ENCODE data around the gene SKP1.

The SKP1 gene

DNA sequence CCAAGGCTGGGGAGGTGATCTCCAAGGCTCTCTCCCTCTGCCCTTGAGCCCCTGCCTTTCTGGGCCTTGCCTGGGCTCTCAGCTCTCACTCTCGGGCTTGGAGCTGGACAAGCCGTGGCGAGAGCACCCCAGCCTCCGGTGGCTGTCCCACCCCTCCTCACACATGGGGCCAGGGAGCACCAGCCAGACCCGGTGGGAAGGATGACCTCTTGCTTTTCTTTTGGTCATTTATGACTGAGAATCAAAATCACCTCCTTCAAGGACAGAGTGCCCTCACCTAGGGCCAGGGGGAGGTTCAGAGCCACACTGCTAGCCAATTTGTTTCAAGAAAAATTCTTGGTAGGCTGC, 48.1 kb downstream of the SKP1 start:
- no peak for DNase-seq

DNA sequence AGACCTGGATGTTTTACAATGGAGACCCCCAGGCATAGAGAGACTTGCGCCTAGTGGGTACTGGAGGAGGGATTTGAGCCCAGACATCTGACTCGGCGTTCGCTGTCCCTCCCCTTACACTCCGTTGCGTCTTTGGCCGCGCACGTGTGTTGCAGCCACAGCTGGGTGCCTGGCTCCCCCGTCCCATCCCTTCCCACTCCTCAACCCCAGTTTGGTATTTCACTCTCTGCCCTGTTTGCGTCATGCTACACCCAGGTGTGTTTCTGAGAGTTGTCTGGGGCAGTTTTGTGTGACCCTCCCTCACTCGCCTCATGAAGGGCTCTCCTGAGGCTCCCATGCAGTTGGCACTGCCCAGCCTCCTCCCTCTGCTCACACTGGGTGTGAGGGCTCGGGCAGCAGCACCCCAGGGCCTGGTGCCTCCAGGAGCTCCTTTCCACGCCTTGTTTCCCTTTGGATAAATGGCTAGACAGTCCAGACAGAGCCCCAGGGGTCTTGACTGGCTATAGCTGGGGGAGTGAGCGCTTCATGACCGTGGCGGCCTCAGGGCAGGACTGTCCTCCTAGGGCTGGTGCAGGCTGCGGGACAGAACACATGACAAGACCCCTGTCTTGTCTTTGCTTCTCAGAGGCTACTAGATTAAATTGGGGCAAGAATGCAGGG, 48.6 kb downstream of the SKP1 start:
- no peak for DNase-seq

DNA sequence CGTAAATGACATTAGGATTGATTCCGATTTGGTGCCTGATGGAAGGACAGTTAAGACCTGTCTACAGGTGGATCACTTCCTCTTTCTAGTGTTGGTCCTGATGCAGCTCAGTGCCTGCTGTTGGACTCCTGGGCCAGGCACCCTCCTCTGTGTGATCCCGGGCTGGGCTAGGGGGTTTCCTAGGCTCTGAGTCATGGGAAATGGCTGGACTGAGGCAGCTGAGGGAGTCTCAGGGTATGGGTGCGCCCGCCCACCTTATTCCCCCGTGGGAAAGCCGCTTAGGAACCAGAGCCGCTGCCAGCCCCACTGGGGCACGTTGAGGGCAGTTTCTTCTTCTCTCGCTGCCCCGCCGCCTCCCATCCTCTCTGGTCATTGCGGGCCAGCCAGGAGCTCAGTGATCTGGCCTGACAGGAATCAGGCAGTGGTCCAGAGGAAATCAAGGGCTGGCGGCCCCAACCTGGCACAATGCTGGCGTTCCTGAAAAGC, 49.3 kb downstream of the SKP1 start:
- peak; percentile 17 for DNase-seq

DNA sequence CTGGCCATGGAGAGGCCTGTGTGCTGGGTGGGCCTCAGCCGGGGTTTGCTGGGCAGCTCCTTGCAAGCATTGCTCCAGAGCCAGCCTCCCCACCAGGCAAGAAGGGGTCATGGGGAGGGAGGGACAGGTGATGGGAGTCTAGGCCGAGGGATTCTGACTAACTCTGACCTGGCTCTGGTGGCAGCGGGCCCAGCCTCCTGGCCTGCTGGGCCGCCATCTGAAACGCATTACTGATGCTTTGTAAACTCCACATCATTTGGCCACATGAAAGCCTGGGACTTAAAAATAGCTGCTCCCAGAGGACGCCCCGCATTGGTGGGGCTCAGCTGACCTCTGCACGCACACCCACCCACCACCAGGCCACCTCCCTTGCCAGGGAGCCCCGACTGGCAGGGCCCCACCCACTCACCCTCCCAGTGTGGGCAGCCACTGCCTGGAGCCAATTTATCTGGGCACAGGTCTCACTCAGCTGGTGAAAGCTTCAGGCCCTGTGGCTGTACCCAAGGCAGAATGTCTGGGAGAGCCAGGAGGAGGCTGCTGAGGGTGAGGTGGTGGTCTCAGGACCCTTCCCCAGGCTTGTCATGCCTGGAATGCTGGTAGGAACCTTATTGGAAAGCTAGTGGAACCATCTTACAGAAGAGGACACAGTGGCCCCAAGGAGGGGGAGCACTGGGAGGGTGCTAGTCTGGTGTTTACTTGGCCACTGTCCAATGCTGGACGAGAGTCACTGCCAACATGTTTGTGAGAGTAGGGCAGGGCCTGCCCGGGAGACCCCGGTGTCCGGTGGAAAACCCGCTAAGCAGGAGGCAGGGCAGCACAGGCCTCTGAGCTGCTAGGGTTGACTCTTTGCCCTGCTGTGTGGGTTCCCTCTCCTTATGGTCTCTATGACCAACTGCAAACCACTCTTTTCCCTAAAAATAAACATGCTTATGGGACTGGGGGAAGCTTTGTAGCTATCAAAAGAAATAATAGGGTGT, 51.4 kb downstream of the SKP1 start:
- DNase-seq: peak; percentile 87

DNA sequence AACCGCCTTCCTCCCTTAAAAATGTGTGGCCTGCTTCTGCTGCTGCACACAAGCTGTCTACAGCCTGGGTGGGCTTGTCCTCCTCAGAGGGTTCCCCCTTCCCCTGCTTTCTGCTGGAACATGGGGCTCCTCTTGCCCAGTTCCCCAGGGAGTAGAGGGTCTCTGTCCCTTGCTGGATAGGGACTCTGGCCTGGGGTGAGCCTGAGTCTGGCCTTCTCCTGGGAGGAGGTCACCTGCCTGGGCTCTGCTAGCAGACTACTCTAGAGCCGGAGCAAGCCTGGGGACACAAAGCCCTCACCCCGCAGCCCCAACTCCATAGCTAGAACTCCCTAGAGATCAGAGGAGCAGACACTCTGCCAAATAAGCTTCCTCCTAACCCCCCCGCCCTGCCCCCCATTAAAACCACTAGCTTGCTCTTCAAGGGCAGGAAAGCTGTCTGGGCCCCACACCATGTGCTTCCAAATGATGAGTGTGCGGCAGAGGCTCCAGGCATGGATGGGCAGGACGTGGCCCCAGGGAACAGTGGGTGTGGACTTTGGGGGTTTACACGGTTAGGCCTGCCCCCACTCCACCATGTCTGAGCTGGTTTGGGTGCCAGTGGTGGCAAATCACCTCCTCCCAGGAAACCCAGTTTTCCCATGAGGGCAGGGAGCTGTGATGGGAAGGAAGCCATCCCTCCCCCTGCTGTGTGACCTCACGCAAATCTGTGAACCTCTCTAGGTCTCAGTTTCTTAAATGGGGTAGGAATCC, 52.3 kb downstream of the SKP1 start:
- peak; percentile 79 for DNase-seq

DNA sequence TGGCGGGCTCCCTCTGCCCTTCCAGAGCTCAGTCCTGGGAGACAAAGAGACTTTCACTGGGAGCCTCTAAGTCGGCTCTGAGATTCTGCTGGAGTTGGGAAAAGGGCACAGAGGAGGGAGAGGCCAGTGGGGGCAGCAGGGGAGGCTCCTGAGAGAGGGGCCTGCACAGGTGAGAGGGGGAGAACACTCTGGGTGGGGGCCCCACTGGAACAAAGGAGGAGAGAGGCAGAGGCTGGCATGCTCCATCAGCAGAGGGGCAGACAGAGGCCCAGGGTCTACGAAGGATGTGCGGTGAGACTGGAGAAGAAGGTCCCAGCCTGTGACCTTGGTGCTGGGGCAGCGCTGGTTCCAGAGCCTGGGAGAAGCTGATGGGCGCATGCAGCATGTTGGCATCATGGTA, 53.4 kb downstream of the SKP1 start:
- no peak for DNase-seq

DNA sequence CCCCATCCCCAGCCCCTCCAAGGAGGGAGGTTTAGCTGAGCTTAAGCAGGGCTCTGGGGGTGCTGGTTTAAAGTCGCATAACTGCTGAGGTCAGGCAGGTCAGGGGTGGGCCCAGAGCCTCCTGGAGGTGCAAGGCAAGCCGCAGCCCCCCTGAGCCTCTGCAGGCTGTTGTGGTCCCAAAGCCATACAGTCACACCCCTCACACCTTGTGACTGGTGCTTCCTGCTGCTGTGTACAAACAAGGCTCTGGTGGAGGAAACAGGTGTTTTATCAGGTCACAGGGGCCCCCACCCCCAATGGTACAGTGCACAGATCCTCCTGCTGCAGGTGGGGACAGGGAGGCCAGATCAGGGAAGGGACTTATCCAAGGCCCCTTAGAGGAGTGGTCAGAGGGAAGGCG, 54.2 kb downstream of the SKP1 start:
- no peak for DNase-seq

DNA sequence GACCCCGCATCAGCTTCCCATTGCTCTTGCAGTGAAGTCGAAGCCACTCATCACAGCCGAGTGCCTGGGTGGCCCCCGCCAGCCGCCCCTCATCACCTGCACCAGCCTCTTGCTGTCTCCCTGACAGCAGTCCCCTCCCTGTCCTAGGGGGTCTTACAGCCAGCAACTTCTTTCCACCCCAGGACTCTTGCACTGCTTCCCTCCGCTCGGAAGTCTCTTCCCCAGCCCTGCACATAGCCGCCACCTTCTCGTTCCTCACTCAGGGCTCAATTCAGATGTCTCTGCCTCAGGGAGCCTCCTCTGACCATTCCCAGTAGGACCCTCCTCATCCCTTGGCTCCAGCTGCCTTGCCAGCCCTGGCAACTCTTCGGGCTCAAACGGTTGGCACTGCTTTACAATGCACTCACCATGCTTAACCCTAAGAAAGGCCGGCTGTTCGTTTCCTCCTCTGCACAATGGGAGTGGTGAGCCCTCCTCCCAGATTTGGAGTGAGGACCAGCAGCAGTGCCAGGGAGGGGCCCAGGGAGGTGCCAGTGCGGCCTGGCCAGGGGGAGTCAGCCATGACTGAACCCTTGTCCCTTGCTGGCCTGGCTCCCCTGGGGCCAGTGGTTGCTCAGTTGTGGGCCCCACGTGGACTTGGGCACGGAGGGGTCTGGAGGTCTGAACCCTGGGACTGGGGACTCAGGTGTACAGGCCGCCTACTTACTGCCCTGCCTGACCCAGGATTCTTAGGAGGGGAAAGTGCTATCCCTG, 56.2 kb downstream of the SKP1 start:
- DNase-seq: no peak

DNA sequence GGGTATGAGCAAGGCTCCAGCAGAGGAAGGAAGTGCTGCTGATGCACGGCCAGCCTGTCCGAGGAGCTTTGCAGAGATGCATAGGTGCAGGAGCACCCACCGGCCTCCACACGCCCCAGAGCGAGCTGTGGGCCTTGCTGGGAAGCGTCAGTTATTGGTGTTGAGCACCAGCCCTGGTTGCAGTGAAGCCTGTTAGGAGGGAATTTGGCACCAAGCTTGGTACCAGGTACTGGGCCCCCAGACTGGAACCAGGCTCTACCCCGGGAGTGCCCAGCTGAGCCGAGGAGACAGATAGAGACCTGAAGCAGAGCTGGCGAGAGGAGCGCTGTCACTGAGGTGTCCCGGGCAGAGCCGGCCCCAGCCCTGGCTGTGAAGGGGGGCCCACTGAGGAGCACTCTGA, 57.0 kb downstream of the SKP1 start:
- DNase-seq: no peak

DNA sequence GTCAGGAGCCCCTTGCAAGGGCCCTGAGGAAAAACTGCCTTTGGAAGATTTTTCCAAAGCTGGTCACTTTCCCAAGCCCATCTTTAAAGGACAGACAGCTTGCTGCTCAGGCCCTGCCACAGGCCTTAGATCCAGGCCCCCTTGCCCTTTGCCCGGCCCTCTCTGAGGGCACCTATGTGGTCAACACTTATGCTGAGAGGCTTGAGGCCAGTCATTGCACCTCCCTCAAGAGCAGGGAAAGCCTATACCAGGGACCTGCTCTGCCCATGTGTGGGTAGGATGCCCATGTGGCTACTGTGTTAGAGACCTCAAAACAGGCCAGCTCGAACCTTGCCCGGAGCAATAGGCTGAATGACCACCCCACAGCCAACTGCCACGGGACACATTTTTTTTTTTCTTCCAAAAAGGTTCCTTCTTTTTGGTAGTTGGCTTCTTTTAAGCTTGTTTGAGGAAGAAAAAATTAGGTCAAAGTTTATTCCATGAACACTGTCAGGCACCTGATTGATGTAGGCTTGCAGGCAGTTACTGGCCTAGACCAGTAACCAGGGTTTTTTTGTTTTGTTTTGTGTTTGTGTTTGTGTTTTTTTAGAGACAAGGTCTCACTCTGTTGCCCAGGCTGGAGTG, 58.4 kb downstream of the SKP1 start:
- no peak for DNase-seq

DNA sequence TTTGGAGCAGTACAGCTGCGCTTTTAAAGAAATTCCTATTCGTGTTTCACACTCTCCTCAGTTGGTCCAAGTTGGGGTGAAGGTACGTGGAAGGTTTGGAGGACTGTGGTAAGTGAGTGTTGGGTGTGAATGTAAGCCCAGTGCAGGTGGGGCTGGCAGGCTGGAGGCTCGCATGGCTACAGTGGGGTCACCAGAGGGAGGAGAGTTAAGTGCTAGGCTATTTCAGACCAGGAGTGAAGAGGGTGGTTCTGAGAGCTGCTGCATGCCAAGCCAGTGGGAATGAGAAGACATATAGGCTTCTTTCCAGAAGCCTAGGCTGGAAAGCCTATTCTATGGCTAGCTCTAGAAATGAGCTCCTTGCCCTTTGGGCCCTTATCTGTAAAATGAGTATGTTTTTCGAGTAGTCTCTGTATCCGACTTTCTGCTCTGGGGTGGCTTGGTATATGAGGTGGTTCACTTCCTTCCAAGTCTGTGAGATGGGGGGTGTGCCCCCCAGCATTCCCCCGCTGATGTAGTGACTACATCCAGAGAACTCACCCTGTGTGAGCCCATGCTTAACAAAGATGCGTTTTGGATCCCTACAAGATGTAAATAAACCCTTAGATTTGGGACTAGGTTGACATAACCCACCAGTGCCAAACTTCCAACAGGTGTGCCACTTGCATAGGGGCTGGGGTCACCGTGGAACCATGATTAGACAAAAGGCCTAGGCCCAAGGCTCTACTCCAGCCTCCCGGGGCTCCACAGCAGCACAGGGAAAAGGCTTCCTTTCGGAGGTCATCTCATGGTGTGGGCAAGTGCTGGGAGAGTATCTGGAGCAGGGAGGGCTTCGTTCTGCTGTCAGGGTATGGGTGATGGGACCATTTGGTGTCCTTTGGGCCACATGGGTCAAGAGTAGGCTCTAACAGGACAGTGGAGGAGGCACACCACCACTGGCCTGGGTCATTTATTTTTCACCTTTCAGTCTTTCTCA, 59.7 kb downstream of the SKP1 start:
- no peak for DNase-seq

DNA sequence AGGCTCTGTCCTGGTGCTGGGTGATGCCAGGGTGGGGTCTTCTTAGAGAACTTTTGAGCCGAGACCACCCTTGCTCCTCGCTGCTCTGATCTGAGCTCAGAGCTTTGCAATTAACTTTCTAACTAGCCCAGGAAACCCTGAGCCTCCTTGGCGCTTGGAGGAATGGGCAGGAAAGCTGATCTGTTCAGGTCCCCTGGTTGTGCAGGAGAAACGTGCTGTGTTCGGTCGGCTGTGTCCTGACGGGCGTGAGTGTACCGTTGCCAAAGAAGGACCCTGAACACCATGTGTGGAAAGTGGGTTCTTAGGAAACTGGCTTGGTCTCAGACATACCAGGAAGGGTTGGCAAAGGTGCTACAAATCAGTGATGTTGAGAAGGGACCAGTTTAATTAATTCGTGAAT, 60.5 kb downstream of the SKP1 start:
- no peak for DNase-seq

DNA sequence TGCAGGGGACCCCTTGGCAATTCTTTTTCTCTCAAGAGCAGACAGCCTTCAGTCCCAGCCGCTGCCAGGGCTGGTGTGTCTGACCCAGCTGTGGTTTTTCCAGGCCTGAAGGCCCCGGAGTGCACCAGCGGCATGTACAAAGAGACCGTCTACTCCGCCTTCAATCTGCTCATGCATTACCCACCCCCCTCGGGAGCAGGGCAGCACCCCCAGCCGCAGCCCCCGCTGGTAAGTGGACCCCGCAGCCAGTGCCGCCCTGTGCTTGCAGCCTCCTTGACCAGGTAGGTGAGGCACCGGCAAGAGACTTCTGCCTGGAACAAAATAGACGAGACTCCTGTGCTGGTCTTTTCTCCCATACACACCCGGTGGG, 61.0 kb downstream of the SKP1 start:
- no peak for DNase-seq

DNA sequence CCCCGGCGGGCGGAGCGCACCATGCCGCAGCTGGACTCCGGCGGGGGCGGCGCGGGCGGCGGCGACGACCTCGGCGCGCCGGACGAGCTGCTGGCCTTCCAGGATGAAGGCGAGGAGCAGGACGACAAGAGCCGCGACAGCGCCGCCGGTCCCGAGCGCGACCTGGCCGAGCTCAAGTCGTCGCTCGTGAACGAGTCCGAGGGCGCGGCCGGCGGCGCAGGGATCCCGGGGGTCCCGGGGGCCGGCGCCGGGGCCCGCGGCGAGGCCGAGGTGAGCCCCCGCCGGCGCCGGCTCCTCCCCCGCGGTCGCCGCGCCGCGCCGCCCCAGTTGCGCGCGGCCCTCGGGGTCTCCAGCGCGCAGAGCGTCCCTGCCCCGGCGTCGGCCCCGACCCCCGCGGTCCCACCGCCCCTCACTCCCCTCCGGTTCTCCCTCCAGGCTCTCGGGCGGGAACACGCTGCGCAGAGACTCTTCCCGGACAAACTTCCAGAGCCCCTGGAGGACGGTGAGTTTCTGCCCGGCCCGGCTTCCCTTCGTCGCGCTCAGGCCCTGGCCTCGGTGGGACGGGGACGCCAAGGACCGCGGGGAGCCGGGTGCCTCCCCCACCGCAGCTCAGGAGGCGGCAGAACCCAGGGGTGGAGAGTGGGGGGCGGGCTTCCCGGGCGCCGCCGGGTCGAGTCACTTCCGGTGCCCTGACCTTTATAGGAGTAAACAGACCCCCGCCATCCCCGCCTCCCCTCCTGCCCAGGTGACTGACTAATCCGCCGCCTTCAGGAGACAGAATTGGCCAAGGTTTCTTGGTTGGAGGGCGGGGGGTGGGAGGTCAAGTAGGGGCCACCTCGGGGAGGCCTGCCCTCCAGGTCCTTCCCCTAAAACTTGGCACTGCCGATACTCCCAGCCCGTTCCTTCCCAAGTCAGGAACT, 61.6 kb downstream of the SKP1 start:
- DNase-seq: no peak

DNA sequence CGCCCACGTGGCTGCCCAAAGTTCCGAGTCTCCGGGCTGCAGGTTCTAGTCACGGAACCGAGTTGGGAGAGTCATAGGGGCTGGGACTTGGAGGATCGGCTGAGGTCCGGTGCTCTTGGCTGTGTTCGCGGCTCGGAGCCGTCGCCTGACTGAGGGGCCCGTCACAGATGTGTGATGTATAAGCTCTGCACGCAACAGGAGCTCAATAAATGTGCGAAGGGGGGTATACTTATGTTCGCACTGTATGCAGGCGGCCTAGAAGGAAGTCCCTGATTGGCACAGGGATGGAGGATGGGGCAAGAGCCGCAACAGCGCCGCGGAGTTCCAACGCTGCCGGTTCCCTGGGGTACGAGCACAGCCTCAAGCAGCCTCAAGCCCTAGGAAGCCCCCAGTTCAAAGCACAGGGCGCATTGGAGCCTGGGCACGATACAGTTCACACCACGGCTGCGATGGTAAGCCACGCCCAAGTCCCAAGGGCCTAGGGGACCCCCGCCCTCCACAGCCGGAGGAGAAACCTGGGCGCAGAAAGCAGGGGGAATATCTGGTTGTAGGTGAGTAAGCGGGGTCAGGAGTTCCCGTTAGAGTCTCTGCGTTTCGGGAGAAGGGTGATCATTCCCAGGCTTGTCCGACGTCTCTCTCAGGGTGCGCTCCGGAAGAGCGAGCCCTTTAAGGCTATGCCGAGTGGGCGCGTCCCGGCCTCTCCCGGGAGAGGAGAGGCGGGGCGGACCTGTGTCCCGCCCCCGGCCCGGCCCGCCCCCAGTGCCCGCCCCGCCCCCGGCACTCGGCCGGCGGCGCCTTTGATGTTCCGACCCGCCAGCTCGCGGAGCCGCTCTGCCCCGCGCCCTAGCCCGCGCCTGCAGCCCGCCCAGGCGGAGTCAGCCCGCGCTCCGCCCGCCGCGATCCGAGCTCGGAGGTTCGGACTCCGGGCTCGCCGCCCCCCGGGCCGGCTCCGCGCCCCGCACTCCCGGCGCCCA, 62.6 kb downstream of the SKP1 start, which contains the start of gene TCF7:
TCF7 (plus strand) TSS at position 780 of the 974 bp plus-strand sequence. CDS start 226 bp downstream, outside the sequence.
- peak; percentile 80 for DNase-seq

DNA sequence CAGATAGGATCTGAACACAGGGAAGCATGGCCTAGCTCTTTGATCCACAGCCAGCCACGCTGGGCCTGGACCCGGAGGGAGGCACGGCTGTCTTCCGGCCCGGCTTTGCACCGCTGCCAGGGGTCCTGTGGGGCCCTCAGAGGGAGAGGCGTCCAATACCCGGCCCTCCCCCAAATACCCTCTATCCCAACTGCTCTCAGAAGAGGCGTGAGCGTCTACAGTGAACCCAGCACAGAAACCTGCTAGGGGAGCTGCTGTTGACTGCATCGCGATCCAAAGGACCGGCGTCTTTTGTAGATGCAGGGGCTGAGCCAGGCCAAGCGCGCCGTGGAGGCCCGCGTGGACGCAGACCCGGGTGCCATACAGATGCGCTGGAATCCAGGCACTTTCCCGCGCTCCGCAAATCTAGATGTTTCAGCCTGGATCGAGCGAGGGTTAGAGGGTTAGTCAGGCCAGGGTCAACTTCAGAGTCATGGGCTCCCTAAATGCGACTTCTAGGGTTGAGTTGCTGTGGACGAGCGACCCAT, 63.3 kb downstream of the SKP1 start:
- no peak for DNase-seq

DNA sequence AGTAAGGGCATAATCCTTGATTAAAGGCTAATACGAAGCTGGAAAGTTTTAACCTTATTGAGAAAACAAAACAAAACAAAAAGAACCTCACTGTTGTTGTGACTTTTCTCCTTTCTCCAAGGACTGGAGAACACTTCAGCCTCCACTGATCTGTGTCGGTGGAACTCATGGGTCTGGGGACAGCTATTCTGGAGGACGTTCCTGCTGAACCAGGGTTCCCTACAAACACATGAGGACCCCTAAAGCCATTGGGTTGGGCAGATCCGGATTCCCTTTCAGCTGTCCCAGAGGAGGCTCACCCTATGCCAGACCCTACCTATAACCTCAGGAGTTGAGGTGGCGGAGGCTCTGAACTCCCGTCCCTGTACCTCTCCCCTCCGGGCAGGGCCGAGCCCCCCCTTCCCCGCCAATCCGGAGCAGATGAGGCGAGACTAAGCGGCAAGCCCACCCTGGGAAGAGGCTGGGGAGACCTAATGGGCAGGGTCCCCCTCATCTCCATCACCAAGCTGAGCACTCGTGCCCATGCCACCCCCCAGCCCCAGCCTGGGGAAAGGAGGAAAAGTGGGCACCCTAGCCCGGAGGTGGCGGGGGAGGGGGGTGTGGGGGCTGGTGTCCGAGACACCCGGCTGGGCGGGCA, 63.9 kb downstream of the SKP1 start:
- DNase-seq: no peak

All from fibroblast of skin of abdomen (primary cell).